Renal pelvis (tissue), 4 donors: Measurements from ENCODE around the gene ARHGAP21. TPM values are rescaled to one million over a fixed set of nuclear protein-coding genes. Genes with fewer than 3 reads are reported as not detected.
"Not testable (repeated sequence)": the region's sequence is repeated elsewhere in the genome, so short reads cannot be mapped to it uniquely, and the experiment has no call there.

Experiments
- DNase-seq: peaks from one replicate; pipeline ENCODE4 v3.0.0-alpha.2; 2013
- polyA plus RNA-seq, 3 donors: library from polyadenylated mRNA; unstranded; fragments of 120-200 nt; gene quantifications; one replicate each; pipeline ENCODE4 v1.2.1, GENCODE V29; 2013; ENCODE audit not compliant: insufficient read length in 3 of 3

The ARHGAP21 gene
- polyA plus RNA-seq, 3 donors = 75.5 to 106 (median 85.5) TPM

GRCh38 chr10:24642921-24643678 lies 80.6 kb downstream of the ARHGAP21 start:
- DNase-seq = peak; percentile 42

GRCh38 chr10:24639124-24639523 lies 84.6 kb downstream of the ARHGAP21 start:
- DNase-seq = no peak

GRCh38 chr10:24625778-24626177 lies 97.9 kb downstream of the ARHGAP21 start:
- DNase-seq = no peak

- no peak for DNase-seq
Measured at GRCh38 chr10:24623383-24623782, 100.3 kb downstream of the ARHGAP21 start.

GRCh38 chr10:24622781-24623301 lies 100.8 kb downstream of the ARHGAP21 start:
- no peak for DNase-seq

GRCh38 chr10:24621035-24621795 lies 102.5 kb downstream of the ARHGAP21 start:
- DNase-seq = not testable (repeated sequence)

- not testable (repeated sequence) for DNase-seq
Measured at GRCh38 chr10:24619994-24620310, 103.7 kb downstream of the ARHGAP21 start.

GRCh38 chr10:24619291-24619993 lies 104.2 kb downstream of the ARHGAP21 start:
- DNase-seq = not testable (repeated sequence)

- DNase-seq = no peak
Measured at GRCh38 chr10:24618401-24618800, 105.3 kb downstream of the ARHGAP21 start.

GRCh38 chr10:24617771-24618396 lies 105.8 kb downstream of the ARHGAP21 start:
- no peak for DNase-seq

GRCh38 chr10:24616536-24616935 lies 107.2 kb downstream of the ARHGAP21 start:
- DNase-seq = no peak

- no peak for DNase-seq
Measured at GRCh38 chr10:24606021-24606420, 117.7 kb downstream of the ARHGAP21 start.

GRCh38 chr10:24605141-24605540 lies 118.5 kb downstream of the ARHGAP21 start:
- no peak for DNase-seq

- no peak for DNase-seq
Measured at GRCh38 chr10:24603333-24603732, 120.4 kb downstream of the ARHGAP21 start.

GRCh38 chr10:24597961-24598360 lies 125.7 kb downstream of the ARHGAP21 start:
- DNase-seq = no peak

GRCh38 chr10:24597426-24597825 lies 126.3 kb downstream of the ARHGAP21 start:
- DNase-seq = no peak

- no peak for DNase-seq
Measured at GRCh38 chr10:24596217-24596930, 127.3 kb downstream of the ARHGAP21 start.

- DNase-seq = no peak
Measured at GRCh38 chr10:24590697-24591457, 132.8 kb downstream of the ARHGAP21 start.

- DNase-seq = no peak
Measured at GRCh38 chr10:24589265-24589664, 134.4 kb downstream of the ARHGAP21 start.

- no peak for DNase-seq
Measured at GRCh38 chr10:24579906-24580305, 143.8 kb downstream of the ARHGAP21 start.

GRCh38 chr10:24579448-24579847 lies 144.2 kb downstream of the ARHGAP21 start:
- DNase-seq = no peak
